OCI-LY3 (cell line): Measurements from ENCODE around the gene SYNE1.

Source experiments
- H2AFZ ChIP-seq: fragments of 200-600, 300-600 bp; shearing (Covaris generic); 2 replicates; pipeline ENCODE4 v1.6.0; 2014; ENCODE audit warnings: antibody characterized with exemption, low read depth, low read length
- H3K27ac ChIP-seq: fragments of 200-600, 300-600 bp; sonication (generic); 2 replicates; pipeline ENCODE4 v1.5.1; 2014; ENCODE audit warnings: mild to moderate bottlenecking, low read length, moderate library complexity, mixed read lengths
- H3K27me3 ChIP-seq: fragments of 200-600, 300-600 bp; sonication (generic); 2 replicates; pipeline ENCODE4 v1.6.1; 2014; ENCODE audit warnings: low read depth, low read length, mixed read lengths
- H3K36me3 ChIP-seq: fragments of 200-600, 300-600 bp; sonication (generic); replicated peaks from 2 replicates; pipeline ENCODE3; 2014; ENCODE audit warnings: low read depth, low read length, mixed read lengths
- H3K4me1 ChIP-seq: fragments of 300-600, 200-600 bp; sonication (generic); 2 replicates; pipeline ENCODE4 v1.6.1; 2014; ENCODE audit warnings: low read length, mixed read lengths
- H3K4me2 ChIP-seq: fragments of 200-600, 300-600 bp; sonication (generic); 2 replicates; pipeline ENCODE4 v1.6.1; 2014; ENCODE audit warnings: low read length, mixed read lengths
- H3K4me3 ChIP-seq: fragments of 300-600, 200-600 bp; sonication (generic); 2 replicates; pipeline ENCODE4 v1.5.1; 2014; ENCODE audit warnings: antibody characterized with exemption, mild to moderate bottlenecking, low read length, moderate library complexity
- H3K79me2 ChIP-seq: fragments of 300-600, 200-600 bp; shearing (Covaris generic); 2 replicates; pipeline ENCODE4 v1.6.1; 2014; ENCODE audit warnings: mild to moderate bottlenecking, low read length, mixed read lengths
- H3K9ac ChIP-seq: fragments of 300-600, 200-600 bp; shearing (Covaris generic); 2 replicates; pipeline ENCODE4 v1.6.0; 2014; ENCODE audit warnings: mild to moderate bottlenecking, low read length, moderate library complexity
- H3K9me3 ChIP-seq: fragments of 200-600, 300-600 bp; shearing (Covaris generic); 2 replicates; pipeline ENCODE4 v1.6.1; 2014; ENCODE audit warnings: low read length, mixed read lengths; ENCODE audit not compliant: insufficient read depth
- H4K20me1 ChIP-seq: fragments of 200-600, 300-600 bp; sonication (generic); 2 replicates; pipeline ENCODE4 v1.6.1; 2016; ENCODE audit warnings: low read length, mixed read lengths; ENCODE audit not compliant: insufficient read depth
- CTCF ChIP-seq: fragments of 200-600, 300-600 bp; sonication (generic); IDR thresholded peaks from 2 replicates; pipeline ENCODE4 v1.5.1; 2014; ENCODE audit warnings: antibody characterized with exemption, low read length, low read depth
- EZH2phosphoT487 ChIP-seq: fragments of 200-600 bp; shearing (Covaris generic); IDR thresholded peaks from 2 replicates; pipeline ENCODE4 v1.6.1; 2018; ENCODE audit warnings: antibody characterized with exemption, mixed run types, low read depth

SYNE1 gene

GRCh38 chr6:152096863-152097496, 540.2 kb downstream of the SYNE1 start:
- Histone ChIP-seq H3K9ac (no peak overlapping the region), H2AFZ (no peak overlapping the region), H3K4me1 (peaks cover 12% of the 10 kb centered on the region), H3K79me2 (no peaks in the 10 kb centered on the region), H3K4me3 (no peak overlapping the region), H3K27me3 (no peaks in the 10 kb centered on the region), H3K27ac (no peak overlapping the region), H4K20me1 (no peaks in the 10 kb centered on the region), H3K9me3 (no peaks in the 10 kb centered on the region), H3K36me3 (no peaks in the 10 kb centered on the region), H3K4me2 (no peak overlapping the region)
- no peak for TF ChIP-seq EZH2phosphoT487
- TF ChIP-seq CTCF: no peak

DNA sequence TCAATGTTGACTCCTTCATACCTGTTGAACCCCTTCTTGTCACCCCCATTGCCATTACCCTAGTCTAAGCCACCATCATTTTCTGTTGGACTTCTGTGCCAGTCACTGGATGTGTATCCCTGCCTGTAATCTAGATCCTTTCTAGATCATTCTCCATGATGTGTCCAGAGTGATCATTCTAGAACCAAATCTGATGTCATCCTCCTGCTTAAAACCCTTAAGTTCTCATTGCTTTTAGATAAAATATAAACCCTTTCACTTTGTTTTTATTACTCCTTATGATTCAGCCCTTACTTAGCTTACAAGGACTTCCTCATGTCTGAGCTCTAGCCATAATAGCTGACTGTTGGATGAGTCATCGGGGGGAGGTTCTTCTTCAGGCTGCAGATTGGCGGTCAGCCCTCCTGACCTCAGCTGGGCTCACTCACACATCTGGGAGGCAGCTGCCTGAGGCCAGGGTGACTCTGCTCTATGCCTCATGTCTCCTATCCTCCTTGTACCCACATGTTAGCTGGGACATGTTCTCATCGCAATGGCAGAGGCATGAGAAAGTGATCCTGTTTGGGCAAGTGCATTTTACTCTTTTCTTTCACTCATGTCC, 542.1 kb downstream of the SYNE1 start:
- Histone ChIP-seq H3K9me3 (no peaks in the 10 kb centered on the region), H4K20me1 (no peaks in the 10 kb centered on the region), H3K27ac (no peak overlapping the region), H3K27me3 (no peaks in the 10 kb centered on the region), H3K36me3 (no peaks in the 10 kb centered on the region), H2AFZ (no peak overlapping the region), H3K9ac (no peak overlapping the region), H3K4me2 (no peak overlapping the region), H3K4me3 (no peak overlapping the region), H3K79me2 (no peaks in the 10 kb centered on the region), H3K4me1 (peaks cover 12% of the 10 kb centered on the region)
- TF ChIP-seq EZH2phosphoT487 (no peak), CTCF (no peak)

DNA sequence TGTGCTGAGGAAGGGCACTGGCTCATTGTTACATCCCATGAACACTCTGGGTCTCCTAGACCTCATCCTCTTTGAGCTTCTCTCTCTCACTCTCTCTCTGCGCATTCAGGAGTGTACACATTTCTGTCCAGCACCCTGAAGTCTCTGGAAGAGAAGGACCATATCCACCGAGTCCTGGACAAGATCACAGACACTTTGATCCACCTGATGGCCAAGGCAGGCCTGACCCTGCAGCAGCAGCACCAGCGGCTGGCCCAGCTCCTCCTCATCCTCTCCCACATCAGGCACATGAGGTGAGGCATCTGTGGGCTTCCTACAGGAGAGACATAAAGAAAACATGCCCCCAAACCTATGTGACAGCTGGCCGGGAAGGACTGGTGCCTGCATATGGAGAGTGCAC, 542.9 kb downstream of the SYNE1 start:
- H3K4me2 ChIP-seq: no peak overlapping the region
- H4K20me1 ChIP-seq: no peaks in the 10 kb centered on the region
- H3K4me3 ChIP-seq: no peak overlapping the region
- H3K27me3 ChIP-seq: no peaks in the 10 kb centered on the region
- H3K36me3 ChIP-seq: no peaks in the 10 kb centered on the region
- no peaks in the 10 kb centered on the region for H3K9me3 ChIP-seq
- peaks cover 12% of the 10 kb centered on the region for H3K4me1 ChIP-seq
- H3K27ac ChIP-seq: no peak overlapping the region
- H2AFZ ChIP-seq: no peak overlapping the region
- H3K79me2 ChIP-seq: no peaks in the 10 kb centered on the region
- TF ChIP-seq CTCF (no peak), EZH2phosphoT487 (no peak)
- H3K9ac ChIP-seq: no peak overlapping the region

- H4K20me1 ChIP-seq: no peaks in the 10 kb centered on the region
- H2AFZ ChIP-seq: no peak overlapping the region
- no peak overlapping the region for H3K9ac ChIP-seq
- H3K27ac ChIP-seq: no peak overlapping the region
- H3K4me3 ChIP-seq: no peak overlapping the region
- H3K4me1 ChIP-seq: peaks cover 12% of the 10 kb centered on the region
- no peaks in the 10 kb centered on the region for H3K9me3 ChIP-seq
- H3K79me2 ChIP-seq: no peaks in the 10 kb centered on the region
- TF ChIP-seq CTCF (no peak), EZH2phosphoT487 (no peak)
- no peaks in the 10 kb centered on the region for H3K27me3 ChIP-seq
- H3K4me2 ChIP-seq: no peak overlapping the region
- H3K36me3 ChIP-seq: no peaks in the 10 kb centered on the region
Measured at GRCh38 chr6:152093711-152094110, 543.5 kb downstream of the SYNE1 start.
